Body of pancreas (tissue), 4 donors: ENCODE data around the gene KIZ. TPM values are rescaled to one million over a fixed set of nuclear protein-coding genes. Genes with fewer than 3 reads are reported as not detected.

Source experiments
- ATAC-seq: fragments of 150-250 bp; one replicate; pipeline ENCODE4 v1.9.1; 2016
- DNase-seq, 4 donors: peaks; one replicate each; pipeline ENCODE4 v3.0.0-alpha.2; 2019
- H3K27ac ChIP-seq, 4 donors: fragments of 200-600 bp; sonication (generic); 1 replicate in 3 of 4; 2 replicates in 1 of 4; pipeline versions ENCODE4 v1.5.1 to v1.6.1; 2016 to 2019; ENCODE audit warnings: mild to moderate bottlenecking in 1 of 4, mixed read lengths in 1 of 4, moderate library complexity in 1 of 4
- H3K27me3 ChIP-seq, 2 donors: fragments of 200-600 bp; sonication (generic); one replicate each; pipeline ENCODE4 v1.6.0; 2016; ENCODE audit warnings: mild to moderate bottlenecking in 1 of 2
- H3K36me3 ChIP-seq, 2 donors: fragments of 200-600 bp; sonication (generic); replicated peaks in 1 of 2; 2 replicates each; pipeline ENCODE4 v1.5.1; 2016; ENCODE audit warnings: low read depth in 2 of 2; ENCODE audit not compliant: insufficient read depth in 1 of 2
- H3K4me1 ChIP-seq: fragments of 200-600 bp; sonication (generic); one replicate; pipeline ENCODE4 v1.6.0; 2016
- H3K4me3 ChIP-seq, 2 donors: fragments of 200-600 bp; sonication (generic); 1 replicate in 1 of 2; 2 replicates in 1 of 2; pipeline ENCODE4 v1.5.1; 2016 to 2019
- H3K9me3 ChIP-seq, 3 donors: fragments of 200-600 bp; sonication (generic); 1 replicate in 2 of 3; 2 replicates in 1 of 3; pipeline ENCODE4 v1.5.1; 2016
- POLR2A ChIP-seq, 3 donors: fragments of 450-650 bp; IDR thresholded peaks; one replicate each; pipeline ENCODE4 v1.6.1; 2016; ENCODE audit warnings: antibody characterized with exemption in 3 of 3, mild to moderate bottlenecking in 2 of 3
- WGBS, 2 donors: methylation state at CpG; one replicate each; pipeline ENCODE4 v1.1.5; 2017; 5-methylcytosine and 5-hydroxymethylcytosine counted together
- intact Hi-C: fragments of 100-400 bp; cut with DNase I; formaldehyde crosslinking; loops from one replicate; pipeline ENCODE4 v1.15.1; 2023
- total RNA-seq, 2 donors: library from RNA; depleted of rRNA; stranded (reverse); fragments of >200 nt; gene quantifications; one replicate each; pipeline ENCODE4 v1.1.0, GENCODE V29; 2016
- TF ChIP-seq, protein P1 (sequence below), 7 experiments: fragments of 450-650 bp in 4 of 7; fragments of 200-600 bp in 3 of 7; sonication (generic) in 3 of 7; IDR thresholded peaks; one replicate each; pipeline ENCODE4 v1.5.1; 2016 to 2019; ENCODE audit warnings: antibody characterized with exemption in 7 of 7

KIZ gene
- total RNA-seq, 2 donors from 2014 or later, result 17.1 to 28.7 TPM

DNA sequence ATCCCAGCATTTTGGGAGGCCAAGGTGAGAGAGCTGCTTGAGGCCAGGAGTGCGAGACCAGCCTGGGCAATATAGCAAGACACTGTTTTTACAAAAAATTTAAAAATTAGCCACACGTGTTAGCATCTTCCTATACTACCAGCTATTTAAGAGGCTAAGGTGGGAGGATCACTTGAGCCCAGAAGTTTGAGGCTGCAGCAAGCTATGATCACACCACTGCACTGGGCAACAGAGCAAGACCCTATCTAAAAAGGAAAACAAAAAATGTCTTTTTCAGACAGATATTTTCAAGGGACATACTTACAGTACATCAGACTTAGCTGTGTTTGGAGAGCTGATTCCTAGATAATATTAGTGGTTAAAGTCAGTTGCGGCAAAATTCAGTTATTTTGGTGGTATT lies 104.3 kb downstream of the KIZ start:
- no peak overlapping the region for H3K4me3 ChIP-seq
- ATAC-seq, result no peak
- H3K4me1 ChIP-seq, result no peaks in the 10 kb centered on the region
- DNase-seq, result no peak
- no peaks in the 10 kb centered on the region for H3K27me3 ChIP-seq
- no peaks in the 10 kb centered on the region for H3K9me3 ChIP-seq
- TF ChIP-seq, protein P1, sequence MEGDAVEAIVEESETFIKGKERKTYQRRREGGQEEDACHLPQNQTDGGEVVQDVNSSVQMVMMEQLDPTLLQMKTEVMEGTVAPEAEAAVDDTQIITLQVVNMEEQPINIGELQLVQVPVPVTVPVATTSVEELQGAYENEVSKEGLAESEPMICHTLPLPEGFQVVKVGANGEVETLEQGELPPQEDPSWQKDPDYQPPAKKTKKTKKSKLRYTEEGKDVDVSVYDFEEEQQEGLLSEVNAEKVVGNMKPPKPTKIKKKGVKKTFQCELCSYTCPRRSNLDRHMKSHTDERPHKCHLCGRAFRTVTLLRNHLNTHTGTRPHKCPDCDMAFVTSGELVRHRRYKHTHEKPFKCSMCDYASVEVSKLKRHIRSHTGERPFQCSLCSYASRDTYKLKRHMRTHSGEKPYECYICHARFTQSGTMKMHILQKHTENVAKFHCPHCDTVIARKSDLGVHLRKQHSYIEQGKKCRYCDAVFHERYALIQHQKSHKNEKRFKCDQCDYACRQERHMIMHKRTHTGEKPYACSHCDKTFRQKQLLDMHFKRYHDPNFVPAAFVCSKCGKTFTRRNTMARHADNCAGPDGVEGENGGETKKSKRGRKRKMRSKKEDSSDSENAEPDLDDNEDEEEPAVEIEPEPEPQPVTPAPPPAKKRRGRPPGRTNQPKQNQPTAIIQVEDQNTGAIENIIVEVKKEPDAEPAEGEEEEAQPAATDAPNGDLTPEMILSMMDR (IDR thresholded peaks at IDR 0.05), result no peak
- TF ChIP-seq POLR2A (IDR thresholded peaks at IDR 0.05), result no peak
- H3K27ac ChIP-seq, result no peak overlapping the region
- intact Hi-C loops, result no loop called here
- WGBS, 2 donors, result 83 to 92% methylated on average over 3 of the region's 3 CpGs
- peaks cover 0 to 3% of the 10 kb centered on the region in 2 donors for H3K36me3 ChIP-seq

DNA sequence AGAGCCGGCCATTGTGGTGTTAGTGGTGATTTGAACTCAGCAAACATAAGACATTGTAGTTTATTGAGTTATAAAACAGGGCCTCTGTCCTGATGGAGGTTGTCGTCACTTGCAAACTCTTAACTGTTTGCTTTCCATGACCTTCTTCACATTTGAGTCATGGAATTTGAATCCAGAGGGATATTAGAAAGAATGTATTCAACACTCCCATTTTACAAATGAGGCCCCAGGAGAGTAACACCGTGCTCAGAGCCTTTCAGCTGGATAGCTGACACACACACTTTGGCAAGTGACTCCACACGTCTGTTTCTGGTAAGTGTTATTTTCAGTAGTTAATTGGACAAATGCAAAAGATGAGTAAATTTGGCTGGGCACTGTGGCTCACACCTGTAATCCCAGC lies 104.8 kb downstream of the KIZ start:
- no peaks in the 10 kb centered on the region for H3K27me3 ChIP-seq
- no peaks in the 10 kb centered on the region for H3K9me3 ChIP-seq
- peaks cover 1% of the 10 kb centered on the region for H3K4me1 ChIP-seq
- no peak overlapping the region for H3K27ac ChIP-seq
- no peak for DNase-seq
- TF ChIP-seq POLR2A (IDR thresholded peaks at IDR 0.05), result no peak
- TF ChIP-seq, protein P1 (IDR thresholded peaks at IDR 0.05), result no peak
- no peak overlapping the region for H3K4me3 ChIP-seq
- ATAC-seq, result no peak
- 79 to 82% methylated on average over 4 of the region's 4 CpGs for WGBS, 2 donors
- intact Hi-C loops, result no loop called here
- peaks cover 0 to 3% of the 10 kb centered on the region in 2 donors for H3K36me3 ChIP-seq

DNA sequence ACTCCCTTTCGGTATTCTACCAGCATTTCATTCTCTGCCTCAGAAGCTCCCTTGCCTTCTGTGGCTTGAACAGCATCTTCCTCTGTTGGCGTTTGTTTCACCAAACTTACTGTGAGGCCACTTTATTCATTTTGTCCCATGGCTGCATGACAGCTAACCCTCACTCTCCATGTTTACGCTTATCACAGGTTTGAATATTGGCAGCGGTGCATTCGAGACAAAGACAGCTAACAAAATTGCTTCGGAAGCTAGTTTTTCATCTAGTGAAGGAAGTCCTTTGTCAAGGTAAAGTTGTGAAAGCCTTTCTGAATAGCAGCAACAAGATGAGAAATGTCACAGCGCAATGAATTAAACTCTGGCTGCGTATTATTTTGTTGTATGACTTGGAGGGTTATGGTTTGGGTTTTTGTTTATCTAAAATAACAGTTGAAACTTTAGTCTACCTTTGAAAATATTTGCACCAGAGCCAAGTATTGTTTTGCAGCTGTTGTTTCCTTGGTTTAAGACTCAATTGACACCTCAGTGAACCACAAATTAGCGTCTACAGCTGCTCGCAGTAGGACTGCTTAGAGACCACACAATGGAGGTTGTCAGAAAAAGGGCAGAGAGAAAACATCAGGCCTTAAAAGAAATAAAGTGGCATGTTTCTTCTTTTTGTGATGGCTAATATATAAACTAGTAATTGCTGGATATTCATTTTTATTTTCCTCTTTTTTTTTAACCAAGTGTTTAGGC lies 106.8 kb downstream of the KIZ start:
- Histone ChIP-seq H3K4me3 (no peak overlapping the region), H3K9me3 (no peaks in the 10 kb centered on the region), H3K27ac (no peak overlapping the region), H3K27me3 (no peaks in the 10 kb centered on the region), H3K36me3 (peaks cover 0 to 3% of the 10 kb centered on the region in 2 donors), H3K4me1 (peaks cover 5% of the 10 kb centered on the region)
- TF ChIP-seq, protein P1 (IDR thresholded peaks at IDR 0.05), result no peak
- no peak for TF ChIP-seq POLR2A (IDR thresholded peaks at IDR 0.05)
- no peak for ATAC-seq
- no peak for DNase-seq
- intact Hi-C loops, result no loop called here
- 87 to 91% methylated on average over 10 of the region's 10 CpGs for WGBS, 2 donors

DNA sequence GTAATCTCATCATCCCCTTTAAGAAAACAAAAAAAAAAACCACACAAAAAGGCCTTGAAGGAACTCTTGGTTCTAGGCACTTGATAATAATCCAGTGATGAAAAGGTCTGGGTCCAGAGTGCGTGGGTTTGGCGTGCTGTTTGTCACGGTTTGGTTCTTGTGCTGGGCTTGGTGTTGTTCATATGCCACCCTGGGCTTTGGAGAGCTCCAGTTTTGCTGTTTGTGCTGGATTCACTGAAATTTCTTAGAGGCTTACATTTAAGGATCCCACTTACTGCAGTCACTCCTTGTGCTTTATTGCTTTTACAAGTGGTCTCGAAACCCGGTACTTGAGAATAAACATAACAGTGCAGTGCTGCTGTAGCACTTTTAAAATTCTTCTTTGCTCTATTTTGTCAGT lies 108.4 kb downstream of the KIZ start:
- 92 to 99% methylated on average over 5 of the region's 5 CpGs for WGBS, 2 donors
- Histone ChIP-seq H3K4me3 (no peak overlapping the region), H3K9me3 (no peaks in the 10 kb centered on the region), H3K4me1 (peaks cover 5% of the 10 kb centered on the region), H3K27ac (no peak overlapping the region), H3K27me3 (no peaks in the 10 kb centered on the region), H3K36me3 (peaks cover 0 to 7% of the 10 kb centered on the region in 2 donors)
- TF ChIP-seq, protein P1 (IDR thresholded peaks at IDR 0.05), result no peak
- no peak for TF ChIP-seq POLR2A (IDR thresholded peaks at IDR 0.05)
- no peak for DNase-seq
- no peak for ATAC-seq
- intact Hi-C loops, result no loop called here
